Right cardiac atrium (tissue), 5 donors: ENCODE results near the gene PRIMA1. TPM values are rescaled to one million over a fixed set of nuclear protein-coding genes. Genes with fewer than 3 reads are reported as not detected.

Source experiments
- ATAC-seq, 2 donors: fragments of 200-7000 bp; cut with Tn5 transposase; one replicate each; pipeline versions ENCODE4 v1.8.0 to v1.9.1; 2020; ENCODE audit warnings: moderate library complexity in 2 of 2, mild to moderate bottlenecking in 1 of 2
- DNase-seq, 3 donors: peaks; one replicate each; pipeline ENCODE4 v3.0.0-alpha.2; 2020
- H3K27ac ChIP-seq: one replicate; pipeline ENCODE4 v1.5.1; 2013; ENCODE audit warnings: mild to moderate bottlenecking, low read length, control low read depth, moderate library complexity
- H3K27me3 ChIP-seq: one replicate; pipeline ENCODE4 v1.6.1; 2013; ENCODE audit not compliant: control insufficient read depth, insufficient read depth
- H3K4me1 ChIP-seq: one replicate; pipeline ENCODE4 v1.6.1; 2013; ENCODE audit warnings: low read length; ENCODE audit not compliant: control insufficient read depth, insufficient read depth
- H3K4me3 ChIP-seq: one replicate; pipeline ENCODE4 v1.5.1; 2013; ENCODE audit warnings: low read length, control low read depth
- H3K9me3 ChIP-seq: one replicate; pipeline ENCODE4 v1.6.1; 2013; ENCODE audit warnings: low read length; ENCODE audit not compliant: control insufficient read depth
- WGBS: extraction: QIAGEN DNeasy Blood & Tissue Kit; methylation state at CpG from one replicate; pipeline ENCODE4 v1.1.7; 2013; 5-methylcytosine and 5-hydroxymethylcytosine counted together
- intact Hi-C, 4 donors: fragments of 100-400 bp; cut with DNase I; formaldehyde crosslinking; loops; one replicate each; pipeline versions ENCODE4 v1.11.0 to v1.14.0; 2022 to 2023
- polyA plus RNA-seq: library from polyadenylated mRNA; stranded (reverse); fragments of 200-250 nt; gene quantifications from one replicate; pipeline ENCODE4 v1.2.3, GENCODE V29; 2013
- total RNA-seq, 4 donors: library from RNA; stranded (reverse); fragmentation: NEBNext Ultra II Directional; extraction: Animal tissue kit (Norgen Biotek cat#: 25700); gene quantifications; one replicate each; pipeline ENCODE4 v1.2.1, GENCODE V29; 2021
- donor health status: healthy with polysubstance abuse.
- donor health status: DM: no; HTN: yes; CAD: no.
- donor health status: DM: no; HTN: no; CAD: no.
- donor health status: DM: no; HTN: yes; CAD: no; lungs with severe emphysema.
- donor health status: DM: yes; HTN: yes; CAD: no.

The PRIMA1 gene
- total and polyA plus RNA-seq, 5 donors, result 5.9 to 11.7 (median 8.8) TPM

DNA sequence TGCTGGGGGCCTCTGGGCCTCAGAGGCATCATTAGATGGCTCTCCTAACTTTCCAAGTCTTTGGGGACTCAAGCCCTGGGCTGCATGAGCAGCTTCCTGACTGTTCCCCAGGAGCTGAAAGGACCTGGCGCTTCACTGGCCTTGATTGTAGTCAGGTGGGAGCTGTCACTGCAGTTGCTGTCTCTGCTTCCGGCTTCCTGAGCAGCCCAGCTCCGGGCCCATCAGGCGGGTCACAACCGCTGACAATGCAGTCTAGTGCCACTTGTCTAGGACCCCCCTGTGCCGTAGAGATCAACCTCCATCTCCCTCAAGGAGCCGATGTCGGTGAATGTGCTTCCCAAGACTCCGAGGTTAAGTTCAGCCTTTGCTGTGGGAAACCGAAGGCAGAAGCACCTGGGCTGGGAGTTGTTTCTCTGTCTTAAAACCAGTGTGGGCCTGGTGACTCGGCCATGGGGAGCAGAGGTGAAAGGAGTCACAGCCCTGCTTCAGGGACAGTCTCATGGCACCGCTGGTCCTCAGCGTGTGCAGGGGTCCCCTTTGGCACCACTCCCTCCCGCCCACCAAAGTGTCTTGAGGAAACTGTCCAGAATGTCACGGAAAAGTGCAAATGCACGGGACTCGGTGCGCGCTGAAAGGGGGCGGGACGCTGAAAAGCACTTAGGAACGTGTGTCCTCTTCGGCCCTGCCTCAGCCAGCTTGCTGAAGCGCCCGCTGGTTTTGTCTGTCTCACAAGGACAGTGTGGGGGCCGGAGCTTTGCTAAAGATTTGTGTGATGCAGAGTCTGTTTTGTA is 44.8 kb downstream of the PRIMA1 start:
- DNase-seq, result peak in 1 of 3 donors; percentile 56
- ATAC-seq, result peak in 1 of 2 donors; percentile 2
- H3K4me3 ChIP-seq, result no peak overlapping the region
- peaks cover 11% of the 10 kb centered on the region for H3K4me1 ChIP-seq
- no peaks in the 10 kb centered on the region for H3K27me3 ChIP-seq
- H3K9me3 ChIP-seq, result no peaks in the 10 kb centered on the region
- intact Hi-C loops, result no loop called here
- H3K27ac ChIP-seq, result peak overlapping the region; percentile 85
- 82% methylated on average over 26 of the region's 26 CpGs for WGBS

DNA sequence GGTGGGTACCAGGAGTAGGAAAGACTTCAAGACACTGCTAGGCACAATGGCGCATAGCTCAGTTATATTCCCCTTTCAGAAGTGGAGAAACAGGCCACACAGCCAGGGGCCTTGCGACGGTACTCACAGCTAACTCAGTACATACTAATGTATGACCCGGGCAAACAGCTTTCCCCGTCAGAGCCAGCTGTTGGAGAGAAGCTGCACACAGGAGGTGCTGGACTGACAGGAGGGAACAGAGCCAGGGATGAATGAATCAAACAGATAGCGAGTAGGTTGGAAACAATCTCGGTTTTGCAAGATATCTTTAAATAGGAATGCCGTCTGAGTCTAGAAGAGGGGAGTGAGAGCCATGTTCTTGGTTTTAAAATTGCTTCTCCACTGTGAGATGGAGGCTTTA is 45.5 kb downstream of the PRIMA1 start:
- DNase-seq (peak; percentile 59 to 67 (median 64)), ATAC-seq (peak; percentile 81 to 87)
- WGBS, result 32% methylated on average over 8 of the region's 8 CpGs
- Histone ChIP-seq H3K27ac (peak overlapping the region; percentile 87), H3K4me3 (no peak overlapping the region), H3K27me3 (no peaks in the 10 kb centered on the region), H3K9me3 (no peaks in the 10 kb centered on the region), H3K4me1 (peaks cover 8% of the 10 kb centered on the region)
- intact Hi-C loops, result no loop called here

DNA sequence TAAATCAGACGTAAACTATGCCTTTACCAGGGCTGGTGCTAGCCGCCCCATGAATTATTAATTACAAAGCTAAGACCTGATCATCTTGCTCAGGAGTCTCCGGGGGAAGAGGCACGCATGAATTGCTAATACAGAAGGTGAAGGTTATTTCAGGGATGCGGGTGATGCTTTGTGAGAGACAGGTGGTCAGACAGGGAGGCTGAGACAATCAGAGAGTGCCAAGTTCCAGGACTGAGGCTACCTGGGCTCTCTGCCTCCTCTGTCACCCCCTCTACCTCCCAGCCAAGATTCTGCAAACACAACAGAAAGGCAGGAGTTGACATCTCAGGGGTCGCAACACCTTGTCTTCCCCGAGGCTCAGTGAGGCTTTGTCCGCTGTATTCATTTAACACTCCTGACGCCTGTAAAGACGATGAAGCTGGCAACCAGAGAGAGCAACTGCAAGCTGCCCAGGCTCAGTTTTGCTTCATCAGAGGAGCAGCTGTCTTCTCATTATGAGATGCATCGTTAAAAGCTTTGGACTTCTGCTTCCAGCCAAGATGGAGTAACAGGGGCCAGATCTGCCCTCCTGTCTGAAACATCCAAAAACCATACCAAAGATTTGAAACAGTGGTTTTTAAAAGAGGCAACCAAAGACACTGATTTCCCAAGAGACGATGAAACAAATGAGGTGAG is 46.6 kb downstream of the PRIMA1 start:
- peaks cover 8% of the 10 kb centered on the region for H3K4me1 ChIP-seq
- no peaks in the 10 kb centered on the region for H3K27me3 ChIP-seq
- intact Hi-C loops, result no loop called here
- DNase-seq (no peak), ATAC-seq (no peak)
- H3K9me3 ChIP-seq, result no peaks in the 10 kb centered on the region
- WGBS, result 83% methylated on average over 12 of the region's 12 CpGs
- H3K4me3 ChIP-seq, result no peak overlapping the region
- H3K27ac ChIP-seq, result no peak overlapping the region

DNA sequence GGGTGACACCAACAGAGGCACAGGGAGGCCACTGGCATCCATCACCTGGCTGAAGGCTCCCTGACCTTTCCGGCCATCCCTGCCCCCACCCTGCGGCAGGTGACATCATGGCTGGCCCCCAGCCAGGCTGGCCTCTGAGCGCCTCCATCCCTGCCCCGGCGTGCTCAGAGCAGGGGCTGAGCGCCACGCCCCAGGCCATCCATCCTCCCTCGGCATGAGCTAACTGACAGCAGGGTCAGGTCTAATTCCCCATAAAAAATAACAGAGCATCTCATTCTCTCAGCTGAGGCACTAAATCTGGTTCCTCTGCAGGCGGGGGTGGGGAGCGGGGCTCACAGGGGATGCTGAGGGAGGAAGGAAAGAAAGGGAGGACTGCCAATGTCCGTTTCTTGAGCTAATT is 50.7 kb downstream of the PRIMA1 start:
- Histone ChIP-seq H3K9me3 (no peaks in the 10 kb centered on the region), H3K4me3 (no peak overlapping the region), H3K27ac (no peak overlapping the region), H3K4me1 (peaks cover 3% of the 10 kb centered on the region), H3K27me3 (no peaks in the 10 kb centered on the region)
- 76% methylated on average over 11 of the region's 11 CpGs for WGBS
- intact Hi-C loops, result no loop called here
- DNase-seq (peak in 1 of 3 donors; percentile 26), ATAC-seq (no peak)

DNA sequence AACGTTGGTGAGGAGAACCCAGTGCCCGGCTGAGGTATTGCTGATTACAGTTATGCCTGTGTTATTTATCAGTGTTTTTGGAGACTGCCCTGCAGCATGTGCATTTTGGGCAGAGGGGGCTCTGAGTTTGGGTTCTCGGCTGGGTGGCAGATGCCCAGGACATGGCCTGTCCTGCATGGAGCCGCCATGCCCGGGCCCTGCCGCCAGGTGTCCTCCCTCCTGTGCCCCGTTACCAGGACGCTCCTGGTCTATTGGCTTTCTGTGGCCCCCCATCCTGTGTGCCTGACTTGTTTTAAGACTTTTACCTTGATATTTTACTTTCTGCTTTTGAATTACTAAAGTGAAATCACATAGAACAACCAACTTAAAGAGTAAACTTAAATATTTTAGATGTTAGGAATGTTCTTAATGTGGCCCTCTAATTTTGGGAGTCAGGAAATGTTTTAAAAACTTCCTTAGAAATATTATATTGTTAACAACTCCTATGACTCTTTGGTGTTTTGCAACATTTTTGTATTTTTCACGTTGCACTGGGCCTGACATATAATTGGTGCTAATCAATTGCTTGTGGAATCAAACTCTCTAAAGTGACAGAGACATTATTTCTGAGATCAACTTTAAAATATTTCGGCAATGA is 51.8 kb downstream of the PRIMA1 start:
- Histone ChIP-seq H3K4me1 (no peaks in the 10 kb centered on the region), H3K9me3 (no peaks in the 10 kb centered on the region), H3K27ac (no peak overlapping the region), H3K27me3 (no peaks in the 10 kb centered on the region), H3K4me3 (no peak overlapping the region)
- ATAC-seq (no peak), DNase-seq (peak in 1 of 3 donors; percentile 40)
- WGBS, result 77% methylated on average over 10 of the region's 10 CpGs
- intact Hi-C loops, result no loop called here

DNA sequence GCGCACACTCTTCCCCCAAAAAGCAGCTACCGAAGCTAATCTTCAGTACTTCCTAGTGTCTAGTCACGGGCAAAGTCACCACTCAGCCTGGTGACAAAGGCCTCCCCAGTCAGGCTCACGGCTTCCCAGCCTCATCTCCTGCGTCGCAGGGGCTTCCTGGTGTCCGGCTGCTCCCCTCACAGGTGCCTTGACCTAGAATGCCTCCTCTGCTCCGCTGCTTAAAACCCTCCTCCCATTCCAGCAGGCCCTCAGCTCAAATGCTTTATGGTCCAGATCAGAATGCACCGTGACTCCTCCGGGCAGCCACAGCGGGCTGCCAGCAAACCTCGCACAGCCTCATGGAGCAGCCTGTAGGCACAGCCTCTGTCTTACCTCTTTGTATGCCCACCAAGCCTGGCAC is 53.1 kb downstream of the PRIMA1 start:
- 91% methylated on average over 12 of the region's 12 CpGs for WGBS
- Histone ChIP-seq H3K4me1 (no peaks in the 10 kb centered on the region), H3K9me3 (no peaks in the 10 kb centered on the region), H3K4me3 (no peak overlapping the region), H3K27me3 (no peaks in the 10 kb centered on the region), H3K27ac (no peak overlapping the region)
- intact Hi-C loops, result no loop called here
- no peak for ATAC-seq
- DNase-seq, result no peak

DNA sequence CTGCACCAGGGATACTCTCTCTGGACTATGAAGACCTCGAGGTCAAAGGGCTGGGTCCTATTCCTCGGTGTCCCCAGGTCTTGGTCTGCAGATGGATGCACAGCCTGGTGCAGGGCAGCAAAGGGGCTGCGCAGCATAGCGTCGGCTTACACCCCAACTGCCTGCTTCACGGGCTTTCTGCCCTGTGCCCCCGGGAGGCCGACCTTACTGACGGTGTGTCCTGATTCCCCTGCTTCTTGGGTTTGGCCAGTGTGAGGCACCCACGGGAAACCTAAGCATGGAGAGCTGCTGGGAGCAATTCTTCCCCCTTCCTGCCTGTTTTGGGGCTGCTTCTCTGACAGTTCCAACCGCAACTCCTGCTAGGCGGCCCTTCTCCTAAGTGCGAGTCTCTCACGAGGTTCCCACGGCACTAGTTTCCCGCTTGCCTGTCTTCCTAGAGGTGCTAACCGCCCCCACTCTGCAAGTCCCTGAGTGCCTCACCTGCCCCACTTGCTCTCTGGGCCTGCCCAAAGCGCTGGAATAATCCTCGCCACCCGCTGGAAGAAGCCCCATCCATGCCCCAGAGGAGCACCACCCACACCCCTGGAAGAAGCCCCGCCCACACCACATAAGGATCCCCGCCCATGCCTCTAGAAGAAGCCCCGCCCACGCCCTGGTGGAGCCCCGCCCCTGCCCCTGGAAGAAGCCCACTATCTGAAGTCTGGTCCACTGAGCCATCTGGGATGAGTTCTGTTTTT is 54.0 kb downstream of the PRIMA1 start:
- peak in 2 of 3 donors; percentile 62 to 65 for DNase-seq
- WGBS, result 84% methylated on average over 25 of the region's 25 CpGs

DNA sequence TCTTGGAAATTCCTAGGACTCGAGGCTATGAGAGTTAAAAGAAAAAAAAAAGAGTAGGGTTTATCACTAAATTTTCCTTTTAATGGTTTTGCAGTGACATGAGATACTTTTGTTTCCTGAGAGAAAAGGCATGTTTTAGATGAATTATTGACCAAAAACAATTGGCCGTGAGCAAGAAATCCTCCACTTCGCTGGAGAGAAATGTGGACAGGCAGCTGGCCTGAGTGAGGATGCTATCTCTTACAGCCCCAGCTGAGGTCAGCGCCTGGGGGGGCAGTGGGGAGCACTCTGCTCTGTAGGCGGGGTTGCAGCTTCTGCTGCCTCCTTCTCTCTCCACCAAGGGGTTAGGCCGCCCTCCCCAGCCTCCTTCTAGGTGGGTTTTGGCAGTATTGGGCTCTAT is 54.7 kb downstream of the PRIMA1 start:
- intact Hi-C loops, result no loop called here
- WGBS, result 49% methylated on average over 6 of the region's 6 CpGs
- H3K27ac ChIP-seq, result no peak overlapping the region
- no peaks in the 10 kb centered on the region for H3K27me3 ChIP-seq
- no peak for ATAC-seq
- H3K9me3 ChIP-seq, result no peaks in the 10 kb centered on the region
- no peak overlapping the region for H3K4me3 ChIP-seq
- no peaks in the 10 kb centered on the region for H3K4me1 ChIP-seq
- peak in 2 of 3 donors; percentile 25 to 67 for DNase-seq

More for the DNA sequence above, 54.0 kb downstream of the PRIMA1 start:
- Histone ChIP-seq H3K27ac (no peak overlapping the region), H3K9me3 (no peaks in the 10 kb centered on the region), H3K4me3 (no peak overlapping the region), H3K4me1 (no peaks in the 10 kb centered on the region), H3K27me3 (no peaks in the 10 kb centered on the region)
- ATAC-seq, result no peak
- intact Hi-C loops, result no loop called here

DNA sequence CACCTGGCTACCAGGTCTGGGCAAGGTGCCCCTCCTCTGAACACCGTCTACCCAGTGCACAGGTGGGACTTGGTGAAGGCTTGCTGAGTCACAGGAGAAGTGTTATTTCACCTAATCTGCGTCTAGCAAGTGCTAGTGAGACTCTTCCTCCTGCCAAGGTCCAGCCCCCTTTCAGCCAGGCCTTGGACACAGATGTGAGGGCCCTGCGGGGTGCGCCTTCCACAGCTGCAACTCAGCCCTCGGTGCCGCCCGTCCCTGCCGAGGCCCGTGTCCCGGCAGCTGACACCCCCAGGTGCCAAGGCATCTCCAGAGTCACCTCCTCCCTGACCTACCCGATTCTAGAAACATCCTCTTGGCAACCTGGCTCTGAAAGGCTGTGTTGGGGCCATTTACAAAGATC is 55.1 kb downstream of the PRIMA1 start:
- H3K4me3 ChIP-seq, result no peak overlapping the region
- intact Hi-C loops, result no loop called here
- no peak overlapping the region for H3K27ac ChIP-seq
- H3K27me3 ChIP-seq, result no peaks in the 10 kb centered on the region
- 54% methylated on average over 11 of the region's 11 CpGs for WGBS
- DNase-seq, result no peak
- no peak for ATAC-seq
- H3K9me3 ChIP-seq, result no peaks in the 10 kb centered on the region
- H3K4me1 ChIP-seq, result no peaks in the 10 kb centered on the region

DNA sequence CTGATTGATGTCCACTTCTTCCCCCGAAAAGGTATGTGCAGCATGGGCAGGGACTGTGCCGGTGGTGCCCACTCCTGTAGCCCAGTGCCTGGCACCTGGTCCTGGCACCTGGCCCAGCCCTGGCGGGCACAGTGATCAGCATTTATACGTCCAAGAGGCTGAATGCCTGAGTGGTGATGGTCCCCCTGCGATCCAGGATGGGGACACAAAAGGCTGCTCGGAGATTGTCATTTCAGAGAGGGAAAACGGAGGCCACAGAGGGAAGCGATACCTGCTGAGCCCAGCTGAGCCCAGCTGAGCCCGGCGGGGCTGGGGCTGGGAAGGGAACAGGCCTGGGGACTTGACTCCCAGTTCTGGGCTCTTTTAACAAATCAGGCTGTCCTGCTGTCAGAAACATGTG is 55.8 kb downstream of the PRIMA1 start:
- Histone ChIP-seq H3K4me3 (no peak overlapping the region), H3K9me3 (no peaks in the 10 kb centered on the region), H3K27ac (no peak overlapping the region), H3K4me1 (no peaks in the 10 kb centered on the region), H3K27me3 (no peaks in the 10 kb centered on the region)
- DNase-seq (no peak), ATAC-seq (no peak)
- WGBS, result 82% methylated on average over 10 of the region's 10 CpGs
- intact Hi-C loops, result no loop called here
